GDM1 (cell line): ENCODE measurements around the gene SERPINA12.

ENCODE experiments used
- DNase-seq: peaks from one replicate; lab custom pipeline; 2025; lab: John Stamatoyannopoulos, UW

SERPINA12 gene

GRCh38 chr14:94465042-94465441 lies 44.2 kb downstream of the SERPINA12 start:
- DNase-seq: no peak

- no peak for DNase-seq
Measured at GRCh38 chr14:94464290-94464689, 45.0 kb downstream of the SERPINA12 start.

GRCh38 chr14:94462763-94463572 lies 46.3 kb downstream of the SERPINA12 start:
- DNase-seq: no peak

GRCh38 chr14:94462219-94462551 lies 47.1 kb downstream of the SERPINA12 start:
- no peak for DNase-seq

- no peak for DNase-seq
Measured at GRCh38 chr14:94461526-94462218, 47.6 kb downstream of the SERPINA12 start.

GRCh38 chr14:94460631-94461416 lies 48.4 kb downstream of the SERPINA12 start:
- no peak for DNase-seq

- DNase-seq: no peak
Measured at GRCh38 chr14:94458558-94459205, 50.6 kb downstream of the SERPINA12 start.

GRCh38 chr14:94458096-94458495 lies 51.2 kb downstream of the SERPINA12 start:
- DNase-seq: no peak

- DNase-seq: no peak
Measured at GRCh38 chr14:94455928-94456327, 53.3 kb downstream of the SERPINA12 start.

GRCh38 chr14:94451826-94452225 lies 57.4 kb downstream of the SERPINA12 start:
- DNase-seq: no peak

GRCh38 chr14:94451091-94451771 lies 58.0 kb downstream of the SERPINA12 start:
- DNase-seq: no peak

GRCh38 chr14:94450722-94451090 lies 58.6 kb downstream of the SERPINA12 start:
- DNase-seq: no peak

- no peak for DNase-seq
Measured at GRCh38 chr14:94449930-94450329, 59.3 kb downstream of the SERPINA12 start.

- DNase-seq: no peak
Measured at GRCh38 chr14:94448071-94448808, 61.0 kb downstream of the SERPINA12 start.

GRCh38 chr14:94447206-94447605 lies 62.1 kb downstream of the SERPINA12 start:
- DNase-seq: no peak

- DNase-seq: no peak
Measured at GRCh38 chr14:94446126-94446525, 63.1 kb downstream of the SERPINA12 start.

- no peak for DNase-seq
Measured at GRCh38 chr14:94445003-94445402, 64.3 kb downstream of the SERPINA12 start.

GRCh38 chr14:94441531-94442205 lies 67.6 kb downstream of the SERPINA12 start:
- DNase-seq: no peak

- no peak for DNase-seq
Measured at GRCh38 chr14:94441130-94441529, 68.1 kb downstream of the SERPINA12 start.

- DNase-seq: no peak
Measured at GRCh38 chr14:94439453-94440057, 69.7 kb downstream of the SERPINA12 start.
